Skeletal muscle satellite cell (primary cell): ENCODE results near the gene FHL3.
A peak's percentile ranks its signal among the peaks of the same experiment; 100 is the strongest.

ENCODE experiments used
- H3K27me3 ChIP-seq: 2 replicates; pipeline ENCODE4 v1.7.0; 2013; ENCODE audit warnings: low read length; ENCODE audit not compliant: control insufficient read depth, insufficient read depth
- H3K36me3 ChIP-seq: 2 replicates; pipeline ENCODE4 v1.7.0; 2013; ENCODE audit warnings: mild to moderate bottlenecking, control low read depth, low read length; ENCODE audit not compliant: insufficient read depth
- H3K4me1 ChIP-seq: 2 replicates; pipeline ENCODE4 v1.7.0; 2013; ENCODE audit warnings: low read length; ENCODE audit not compliant: control insufficient read depth, insufficient read depth
- H3K4me2 ChIP-seq: 2 replicates; pipeline ENCODE4 v1.7.0; 2013; ENCODE audit warnings: mild to moderate bottlenecking, low read length
- H3K4me3 ChIP-seq: 2 replicates; pipeline ENCODE4 v1.7.0; 2013; ENCODE audit warnings: low read length
- H3K9ac ChIP-seq: 2 replicates; pipeline ENCODE4 v1.7.0; 2013; ENCODE audit warnings: mild to moderate bottlenecking, low read depth, low read length, moderate library complexity
- H3K9me3 ChIP-seq: replicated peaks from 2 replicates; pipeline ENCODE4 v1.7.0; 2013; ENCODE audit warnings: mild to moderate bottlenecking, control low read depth, low read length

Gene FHL3

DNA sequence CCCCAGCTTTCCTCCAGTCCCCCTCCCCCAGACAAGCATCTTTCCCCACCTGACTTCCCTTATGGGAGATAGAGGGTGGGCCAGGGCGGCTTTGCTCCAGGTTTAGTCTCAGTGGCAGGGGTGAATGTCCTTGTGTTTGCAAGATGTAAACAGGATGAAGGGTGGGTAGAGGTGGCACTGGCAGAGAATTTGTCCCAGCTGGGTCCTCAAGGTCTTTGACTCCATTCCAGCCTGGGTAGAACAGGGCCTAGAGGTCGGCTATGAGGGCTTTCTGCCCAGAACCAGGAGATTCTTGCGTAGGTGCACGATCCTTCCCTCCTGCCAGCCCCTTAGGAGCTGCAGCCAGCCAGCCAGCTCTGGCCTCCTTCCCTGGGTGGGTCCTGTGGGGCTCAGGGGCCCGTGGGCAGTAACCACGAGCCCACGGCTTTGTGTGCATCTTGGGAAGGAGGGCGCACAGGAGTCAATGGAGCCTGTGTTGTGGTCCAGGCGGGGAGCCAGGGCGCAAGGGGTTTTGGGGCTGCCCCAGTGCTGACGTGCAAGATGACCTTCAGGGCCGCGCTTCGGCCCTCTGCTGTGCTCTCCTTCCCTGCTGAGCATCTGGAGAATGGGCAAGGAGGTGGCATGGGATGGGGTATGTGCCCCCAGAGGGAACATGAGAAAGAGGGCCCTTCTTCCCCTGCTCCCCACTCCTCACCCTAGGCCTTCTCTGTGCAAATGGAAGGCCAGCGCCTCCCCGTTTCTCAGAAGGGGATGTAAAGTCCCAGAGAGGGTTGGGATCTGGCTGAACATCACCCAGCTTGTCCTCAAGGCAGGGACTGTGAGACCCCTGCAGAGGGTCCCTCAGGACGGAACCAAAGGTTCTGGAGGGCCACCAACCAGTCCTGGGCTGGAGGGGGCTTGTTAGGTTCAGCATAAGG is 25.5 kb upstream of the FHL3 start:
- no peaks in the 10 kb centered on the region for H3K27me3 ChIP-seq
- H3K4me3 ChIP-seq: peak overlapping the region; percentile 23
- H3K4me1 ChIP-seq: peaks cover 36% of the 10 kb centered on the region
- H3K9ac ChIP-seq: peak overlapping the region; percentile 2
- peaks cover 8% of the 10 kb centered on the region for H3K36me3 ChIP-seq
- no peaks in the 10 kb centered on the region for H3K9me3 ChIP-seq
- H3K4me2 ChIP-seq: peak overlapping the region; percentile 59

GRCh38 chr1:38029685-38030511 is 24.6 kb upstream of the FHL3 start:
- H3K27me3 ChIP-seq: no peaks in the 10 kb centered on the region
- peaks cover 18% of the 10 kb centered on the region for H3K36me3 ChIP-seq
- peak overlapping the region; percentile 45 for H3K9ac ChIP-seq
- H3K4me2 ChIP-seq: peak overlapping the region; percentile 59
- H3K9me3 ChIP-seq: no peaks in the 10 kb centered on the region
- H3K4me3 ChIP-seq: peak overlapping the region; percentile 23
- peaks cover 36% of the 10 kb centered on the region for H3K4me1 ChIP-seq

GRCh38 chr1:38029081-38029681 is 23.9 kb upstream of the FHL3 start:
- peak overlapping the region; percentile 45 for H3K9ac ChIP-seq

GRCh38 chr1:38028671-38029070 is 23.4 kb upstream of the FHL3 start:
- Histone ChIP-seq H3K4me2 (no peak overlapping the region), H3K4me3 (no peak overlapping the region), H3K4me1 (peaks cover 36% of the 10 kb centered on the region), H3K27me3 (no peaks in the 10 kb centered on the region), H3K36me3 (peaks cover 27% of the 10 kb centered on the region), H3K9me3 (no peaks in the 10 kb centered on the region), H3K9ac (peak overlapping the region; percentile 45)

More at GRCh38 chr1:38029081-38029681, 23.9 kb upstream of the FHL3 start:
- Histone ChIP-seq H3K36me3 (peaks cover 22% of the 10 kb centered on the region), H3K4me2 (peak overlapping the region; percentile 59), H3K4me3 (no peak overlapping the region), H3K4me1 (peaks cover 36% of the 10 kb centered on the region), H3K9me3 (no peaks in the 10 kb centered on the region), H3K27me3 (no peaks in the 10 kb centered on the region)

- no peaks in the 10 kb centered on the region for H3K27me3 ChIP-seq
- no peak overlapping the region for H3K4me2 ChIP-seq
- no peaks in the 10 kb centered on the region for H3K9me3 ChIP-seq
- peaks cover 32% of the 10 kb centered on the region for H3K36me3 ChIP-seq
- no peak overlapping the region for H3K4me3 ChIP-seq
- no peak overlapping the region for H3K9ac ChIP-seq
- peaks cover 36% of the 10 kb centered on the region for H3K4me1 ChIP-seq
Observed at GRCh38 chr1:38028105-38028591, 22.8 kb upstream of the FHL3 start.

GRCh38 chr1:38027201-38028104 is 22.1 kb upstream of the FHL3 start:
- peaks cover 36% of the 10 kb centered on the region for H3K4me1 ChIP-seq
- no peak overlapping the region for H3K4me3 ChIP-seq
- H3K9ac ChIP-seq: no peak overlapping the region

GRCh38 chr1:38026592-38027200 is 21.4 kb upstream of the FHL3 start:
- Histone ChIP-seq H3K9ac (no peak overlapping the region), H3K27me3 (no peaks in the 10 kb centered on the region), H3K9me3 (no peaks in the 10 kb centered on the region), H3K4me3 (no peak overlapping the region), H3K4me1 (peaks cover 36% of the 10 kb centered on the region), H3K4me2 (no peak overlapping the region), H3K36me3 (peaks cover 47% of the 10 kb centered on the region)

More at GRCh38 chr1:38027201-38028104, 22.1 kb upstream of the FHL3 start:
- H3K9me3 ChIP-seq: no peaks in the 10 kb centered on the region
- H3K4me2 ChIP-seq: no peak overlapping the region
- no peaks in the 10 kb centered on the region for H3K27me3 ChIP-seq
- peaks cover 39% of the 10 kb centered on the region for H3K36me3 ChIP-seq

DNA sequence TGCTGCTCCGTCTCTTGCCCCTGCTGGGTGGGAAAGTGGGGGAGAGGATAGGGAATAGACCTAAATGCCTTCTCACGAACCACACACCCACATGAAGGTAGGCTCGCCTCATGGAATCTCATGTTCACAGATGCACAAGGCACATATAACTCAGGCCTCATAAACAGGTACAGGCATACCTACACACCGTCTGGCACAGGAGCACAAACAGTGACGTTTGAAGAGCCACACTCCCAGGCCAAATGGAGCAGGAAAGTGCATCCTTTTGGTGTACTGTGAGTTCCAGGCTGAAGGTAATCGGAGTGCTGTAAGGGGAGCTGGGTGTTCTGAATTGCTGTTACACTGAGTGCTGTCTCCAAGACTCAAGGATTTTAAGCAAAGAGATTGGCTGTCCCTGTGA is 20.4 kb upstream of the FHL3 start:
- no peak overlapping the region for H3K9ac ChIP-seq
- H3K4me1 ChIP-seq: peaks cover 33% of the 10 kb centered on the region
- H3K36me3 ChIP-seq: peaks cover 47% of the 10 kb centered on the region

GRCh38 chr1:38025233-38025632 is 19.9 kb upstream of the FHL3 start:
- Histone ChIP-seq H3K4me1 (peaks cover 33% of the 10 kb centered on the region), H3K9me3 (no peaks in the 10 kb centered on the region)

More for the DNA sequence above, 20.4 kb upstream of the FHL3 start:
- Histone ChIP-seq H3K4me3 (no peak overlapping the region), H3K4me2 (no peak overlapping the region), H3K27me3 (no peaks in the 10 kb centered on the region), H3K9me3 (no peaks in the 10 kb centered on the region)

GRCh38 chr1:38022810-38023209 is 17.5 kb upstream of the FHL3 start:
- no peaks in the 10 kb centered on the region for H3K9me3 ChIP-seq
- peaks cover 67% of the 10 kb centered on the region for H3K36me3 ChIP-seq
- H3K4me2 ChIP-seq: no peak overlapping the region
- H3K9ac ChIP-seq: no peak overlapping the region
- H3K27me3 ChIP-seq: no peaks in the 10 kb centered on the region
- H3K4me3 ChIP-seq: no peak overlapping the region
- H3K4me1 ChIP-seq: peaks cover 15% of the 10 kb centered on the region

More at GRCh38 chr1:38025233-38025632, 19.9 kb upstream of the FHL3 start:
- H3K4me3 ChIP-seq: no peak overlapping the region
- H3K4me2 ChIP-seq: no peak overlapping the region
- no peak overlapping the region for H3K9ac ChIP-seq
- H3K36me3 ChIP-seq: peaks cover 48% of the 10 kb centered on the region
- no peaks in the 10 kb centered on the region for H3K27me3 ChIP-seq
